HepG2 (cell line): ENCODE results near the gene CDH23. TPM values are rescaled to one million over a fixed set of nuclear protein-coding genes. Genes with fewer than 3 reads are reported as not detected.

Experiments
- ATAC-seq: fragments of 200-7000 bp; cut with Tn5 transposase; 3 replicates; pipeline ENCODE4 v1.9.1; 2020; ENCODE audit warnings: mild to moderate bottlenecking, moderate library complexity
- BruUV-seq: library from RNA; stranded (reverse); fragments of 400-500 nt; replicated peaks from 2 replicates; lab custom pipeline; 2021; lab: Mats Ljungman, UMichigan
- CTCF ChIA-PET: fragments of 300-600 bp; formaldehyde crosslinking; extraction: SDS; loops from one replicate; lab custom pipeline; 2021; ENCODE audit warnings: low total read pairs, inconsistent platforms, low intra/inter-chr PET ratio; lab: Yijun Ruan, JAX
- POLR2A ChIA-PET: fragments of 350-600 bp; sonication (Branson Sonifier 250); formaldehyde crosslinking; loops from one replicate; lab custom pipeline; 2020; ENCODE audit warnings: antibody characterized with exemption, inconsistent platforms; lab: Yijun Ruan, JAX
- DNase-seq: peaks from one replicate; pipeline ENCODE4 v3.0.0-alpha.2; 2015; ENCODE audit warnings: low spot score
- FAIRE-seq: peaks from 3 replicates; lab custom pipeline; 2011; peaks lifted over from hg19 to GRCh38; lab: Jason Lieb, UNC
- H2AFZ ChIP-seq: one replicate; pipeline ENCODE4 v1.6.1; 2011; ENCODE audit warnings: low read length, inconsistent platforms
- H3K27ac ChIP-seq: fragments of 300-600 bp; 3 replicates; pipeline ENCODE4 v1.8.0; 2011; ENCODE audit warnings: mixed run types, mild to moderate bottlenecking, mixed read lengths, low read length, inconsistent platforms; ENCODE audit not compliant: insufficient read depth; ENCODE audit errors: extremely low read length
- H3K27me3 ChIP-seq, 2 experiments: fragments of 200-600 bp in 1 of 2; 2 replicates in 1 of 2; 3 replicates in 1 of 2; pipeline versions ENCODE4 v1.6.0 to v1.8.0; 2011; ENCODE audit warnings: low read length in 2 of 2, mild to moderate bottlenecking in 2 of 2, moderate library complexity in 2 of 2, inconsistent platforms in 1 of 2; ENCODE audit not compliant: insufficient read depth in 2 of 2, control insufficient read depth in 1 of 2
- H3K36me3 ChIP-seq, 2 experiments: fragments of 200-600 bp in 1 of 2; replicated peaks in 1 of 2; 2 replicates in 1 of 2; 3 replicates in 1 of 2; pipeline versions ENCODE4 v1.5.1 to v1.8.0; 2011; ENCODE audit warnings: low read length in 2 of 2, inconsistent platforms in 1 of 2; ENCODE audit not compliant: insufficient read depth in 2 of 2, control insufficient read depth in 1 of 2
- H3K4me1 ChIP-seq: 2 replicates; pipeline ENCODE4 v1.5.1; 2012; ENCODE audit warnings: low read length, inconsistent platforms; ENCODE audit not compliant: insufficient read depth
- H3K4me2 ChIP-seq: 2 replicates; pipeline ENCODE4 v1.6.0; 2011; ENCODE audit warnings: low read depth, low read length, inconsistent platforms
- H3K4me3 ChIP-seq, 3 experiments: fragments of 200-600 bp in 1 of 3; sonication (generic), shearing (Covaris generic) in 1 of 3; replicated peaks in 1 of 3; 2 replicates each; pipeline ENCODE4 v1.5.1; 2011 to 2016; ENCODE audit warnings: low read length in 3 of 3, inconsistent platforms in 2 of 3, low read depth in 2 of 3, mild to moderate bottlenecking in 2 of 3, control low read depth in 1 of 3, mixed read lengths in 1 of 3; ENCODE audit not compliant: insufficient read depth in 1 of 3
- H3K79me2 ChIP-seq: one replicate; pipeline ENCODE4 v1.6.1; 2011; ENCODE audit warnings: low read length, inconsistent platforms; ENCODE audit not compliant: insufficient read depth
- H3K9ac ChIP-seq: 2 replicates; pipeline ENCODE4 v1.6.0; 2011; ENCODE audit warnings: mild to moderate bottlenecking, low read depth, low read length, inconsistent platforms; ENCODE audit not compliant: insufficient read depth
- H3K9me3 ChIP-seq: 2 replicates; pipeline ENCODE4 v1.5.1; 2012; ENCODE audit warnings: mild to moderate bottlenecking, low read length
- H4K20me1 ChIP-seq: 2 replicates; pipeline ENCODE4 v1.6.0; 2011; ENCODE audit warnings: inconsistent platforms, mild to moderate bottlenecking, low read length, moderate library complexity; ENCODE audit not compliant: insufficient read depth
- AKAP8 ChIP-seq: sonication (generic); formaldehyde crosslinking; IDR thresholded peaks from 2 replicates; pipeline ENCODE4 v1.5.1; 2020; ENCODE audit warnings: mild to moderate bottlenecking, missing genetic modification reagents
- CENPX ChIP-seq: sonication (generic); formaldehyde crosslinking; IDR thresholded peaks from 2 replicates; pipeline ENCODE4 v1.9.0; 2021; ENCODE audit warnings: mild to moderate bottlenecking, missing genetic modification reagents, moderate library complexity
- FOXP1 ChIP-seq, 2 experiments: fragments of 450-650 bp in 1 of 2; IDR thresholded peaks; 2 replicates each; pipeline ENCODE4 v1.6.1; 2017 to 2018; ENCODE audit warnings: antibody characterized with exemption in 1 of 2
- KLF15 ChIP-seq: sonication (generic); formaldehyde crosslinking; IDR thresholded peaks from 2 replicates; pipeline ENCODE4 v1.8.1; 2023; ENCODE audit warnings: borderline replicate concordance, mild to moderate bottlenecking, inconsistent platforms, missing genetic modification reagents, mixed read lengths
- NCOR1 ChIP-seq: fragments of 200-600 bp; sonication (generic); IDR thresholded peaks from 2 replicates; pipeline ENCODE4 v1.7.0; 2017; ENCODE audit warnings: antibody characterized with exemption, low read length, borderline replicate concordance
- NFRKB ChIP-seq: fragments of 450-650 bp; IDR thresholded peaks from 2 replicates; pipeline ENCODE4 v1.6.1; 2017
- RARA ChIP-seq: IDR thresholded peaks from 2 replicates; pipeline ENCODE4 v1.6.1; 2016; ENCODE audit warnings: missing genetic modification reagents, missing compliant biosample characterization
- U2AF2 ChIP-seq: fragments of 200-400 bp; formaldehyde crosslinking; IDR thresholded peaks from 2 replicates; pipeline ENCODE4 v1.6.1; 2017; ENCODE audit warnings: low read depth, mild to moderate bottlenecking, low read length
- ZBTB10 ChIP-seq: sonication (generic); formaldehyde crosslinking; IDR thresholded peaks from 2 replicates; pipeline ENCODE4 v1.4.0; 2020; ENCODE audit warnings: missing genetic modification reagents, borderline replicate concordance
- ZFP90 ChIP-seq: sonication (generic); formaldehyde crosslinking; IDR thresholded peaks from 2 replicates; pipeline ENCODE4 v1.8.0; 2022; ENCODE audit warnings: missing genetic modification reagents, mild to moderate bottlenecking, inconsistent platforms, borderline replicate concordance
- ZNF850 ChIP-seq: sonication (generic); formaldehyde crosslinking; conservative IDR thresholded peaks from 2 replicates; pipeline ENCODE4 v1.9.0; 2021; ENCODE audit warnings: mild to moderate bottlenecking, missing genetic modification reagents
- WGBS: methylation state at CpG from one replicate; pipeline ENCODE4 v1.1.6; 2017; ENCODE audit warnings: low lambda C conversion rate; 5-methylcytosine and 5-hydroxymethylcytosine counted together
- in situ Hi-C: cut with HindIII; loops from 2 replicates; pipeline ENCODE4 v1.10.0; 2017; ENCODE audit warnings: low pct_unique_long_range_greater_than_20kb; ENCODE audit not compliant: extremely low pct_ligation_motif_present
- intact Hi-C: fragments of 100-400 bp; cut with micrococcal nuclease; formaldehyde crosslinking; loops from one replicate; pipeline ENCODE4 v1.10.0; 2022; ENCODE audit not compliant: unreplicated experiment
- polyA plus RNA-seq, 8 experiments: library from polyadenylated mRNA; depleted of rRNA in 3 of 8; stranded (reverse) in 7 of 8; unstranded in 1 of 8; fragments of >200 nt; fragmentation: Illumina TruSeq in 4 of 8; extraction: Trizol in 4 of 8; gene quantifications; 2 replicates each; pipeline versions ENCODE4 v1.2.1 to v1.2.3, GENCODE V29; 2011 to 2016; ENCODE audit warnings: low read depth in 4 of 8, missing spikeins in 1 of 8, mixed read lengths in 1 of 8; ENCODE audit not compliant: insufficient read depth in 1 of 8
- total RNA-seq, 5 experiments: library from RNA; depleted of rRNA; stranded (reverse); fragments of >200 nt; fragmentation: Illumina TruSeq; extraction: Trizol; gene quantifications; 2 replicates each; pipeline ENCODE4 v1.2.3, GENCODE V29; 2016; ENCODE audit warnings: low read depth in 1 of 5
- TF ChIP-seq, protein P1 (sequence below): sonication (generic); formaldehyde crosslinking; IDR thresholded peaks from 2 replicates; pipeline ENCODE4 v1.8.0; 2022; ENCODE audit warnings: missing genetic modification reagents, low read depth, mild to moderate bottlenecking, borderline replicate concordance
- TF ChIP-seq, protein P2 (sequence below): sonication (generic); formaldehyde crosslinking; IDR thresholded peaks from 2 replicates; pipeline ENCODE4 v1.4.0; 2020; ENCODE audit warnings: mild to moderate bottlenecking, missing genetic modification reagents

CDH23 gene
- total and polyA plus RNA-seq, 2 of the 13 experiments (the other 11 are each of a cell fraction or from before 2014, with no cell fraction given): 0.13 TPM; not detected in 1

- FAIRE-seq (no peak), DNase-seq (no peak), ATAC-seq (no peak)
- no peaks in the 10 kb centered on the region for H3K9me3 ChIP-seq
- no peak overlapping the region for H3K4me2 ChIP-seq
- TF ChIP-seq NFRKB: no peak
- no peak for TF ChIP-seq ZNF850
- TF ChIP-seq CENPX (CRISPR knock-in tag): no peak
- no peak for TF ChIP-seq AKAP8 (CRISPR knock-in tag)
- no peak for TF ChIP-seq RARA
- TF ChIP-seq, protein P1, sequence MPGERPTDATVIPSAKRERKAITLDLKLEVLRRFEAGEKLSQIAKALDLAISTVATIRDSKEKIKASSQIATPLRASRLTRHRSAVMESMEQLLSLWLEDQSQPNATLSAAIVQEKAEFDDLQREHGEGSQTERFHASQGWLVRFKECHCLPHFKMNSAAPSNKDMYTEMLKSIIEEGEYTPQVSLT (CRISPR knock-in tag): no peak
- TF ChIP-seq KLF15: no peak
- TF ChIP-seq FOXP1 (IDR thresholded peaks at IDR 0.05): no peak
- TF ChIP-seq FOXP1 (CRISPR knock-in tag; IDR thresholded peaks at IDR 0.05): no peak
- TF ChIP-seq ZFP90: no peak
- TF ChIP-seq ZBTB10 (CRISPR knock-in tag): no peak
- TF ChIP-seq NCOR1: no peak
- TF ChIP-seq U2AF2: no peak
- TF ChIP-seq, protein P2, sequence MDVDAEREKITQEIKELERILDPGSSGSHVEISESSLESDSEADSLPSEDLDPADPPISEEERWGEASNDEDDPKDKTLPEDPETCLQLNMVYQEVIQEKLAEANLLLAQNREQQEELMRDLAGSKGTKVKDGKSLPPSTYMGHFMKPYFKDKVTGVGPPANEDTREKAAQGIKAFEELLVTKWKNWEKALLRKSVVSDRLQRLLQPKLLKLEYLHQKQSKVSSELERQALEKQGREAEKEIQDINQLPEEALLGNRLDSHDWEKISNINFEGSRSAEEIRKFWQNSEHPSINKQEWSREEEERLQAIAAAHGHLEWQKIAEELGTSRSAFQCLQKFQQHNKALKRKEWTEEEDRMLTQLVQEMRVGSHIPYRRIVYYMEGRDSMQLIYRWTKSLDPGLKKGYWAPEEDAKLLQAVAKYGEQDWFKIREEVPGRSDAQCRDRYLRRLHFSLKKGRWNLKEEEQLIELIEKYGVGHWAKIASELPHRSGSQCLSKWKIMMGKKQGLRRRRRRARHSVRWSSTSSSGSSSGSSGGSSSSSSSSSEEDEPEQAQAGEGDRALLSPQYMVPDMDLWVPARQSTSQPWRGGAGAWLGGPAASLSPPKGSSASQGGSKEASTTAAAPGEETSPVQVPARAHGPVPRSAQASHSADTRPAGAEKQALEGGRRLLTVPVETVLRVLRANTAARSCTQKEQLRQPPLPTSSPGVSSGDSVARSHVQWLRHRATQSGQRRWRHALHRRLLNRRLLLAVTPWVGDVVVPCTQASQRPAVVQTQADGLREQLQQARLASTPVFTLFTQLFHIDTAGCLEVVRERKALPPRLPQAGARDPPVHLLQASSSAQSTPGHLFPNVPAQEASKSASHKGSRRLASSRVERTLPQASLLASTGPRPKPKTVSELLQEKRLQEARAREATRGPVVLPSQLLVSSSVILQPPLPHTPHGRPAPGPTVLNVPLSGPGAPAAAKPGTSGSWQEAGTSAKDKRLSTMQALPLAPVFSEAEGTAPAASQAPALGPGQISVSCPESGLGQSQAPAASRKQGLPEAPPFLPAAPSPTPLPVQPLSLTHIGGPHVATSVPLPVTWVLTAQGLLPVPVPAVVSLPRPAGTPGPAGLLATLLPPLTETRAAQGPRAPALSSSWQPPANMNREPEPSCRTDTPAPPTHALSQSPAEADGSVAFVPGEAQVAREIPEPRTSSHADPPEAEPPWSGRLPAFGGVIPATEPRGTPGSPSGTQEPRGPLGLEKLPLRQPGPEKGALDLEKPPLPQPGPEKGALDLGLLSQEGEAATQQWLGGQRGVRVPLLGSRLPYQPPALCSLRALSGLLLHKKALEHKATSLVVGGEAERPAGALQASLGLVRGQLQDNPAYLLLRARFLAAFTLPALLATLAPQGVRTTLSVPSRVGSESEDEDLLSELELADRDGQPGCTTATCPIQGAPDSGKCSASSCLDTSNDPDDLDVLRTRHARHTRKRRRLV: no peak
- in situ Hi-C loops (no loop called here), intact Hi-C loops (no loop called here)
- H3K27me3 ChIP-seq: peaks cover 5 to 28% of the 10 kb centered on the region in 2 experiments; a peak in 3 of 5 replicates
- H3K27ac ChIP-seq: no peak overlapping the region
- no peaks in the 10 kb centered on the region for H3K79me2 ChIP-seq
- H3K9ac ChIP-seq: no peak overlapping the region
- BruUV-seq: no TSS peak
- 49% methylated on average over 13 of the region's 13 CpGs for WGBS
- H2AFZ ChIP-seq: no peak overlapping the region
- H3K36me3 ChIP-seq: no peaks in the 10 kb centered on the region
- no peak overlapping the region for H3K4me3 ChIP-seq
- CTCF ChIA-PET: no interaction called here
- no peaks in the 10 kb centered on the region for H4K20me1 ChIP-seq
- no peaks in the 10 kb centered on the region for H3K4me1 ChIP-seq
- POLR2A ChIA-PET: no interaction called here
These were observed 8.0 kb downstream of the CDH23 start for GRCh38 chr10:71404503-71405295.
